Neural progenitor cell (in vitro differentiated cells): Measurements from ENCODE around the gene STK32B. TPM values are rescaled to one million over a fixed set of nuclear protein-coding genes. Genes with fewer than 3 reads are reported as not detected.

ENCODE experiments used
- DNase-seq: peaks from one replicate; pipeline ENCODE4 v3.0.0-alpha.2; 2016; ENCODE audit warnings: low spot score
- H2AFZ ChIP-seq: fragments of 200-600 bp; sonication (generic); replicated peaks from 2 replicates; pipeline ENCODE4 v1.6.1; 2016; ENCODE audit warnings: antibody characterized with exemption
- H3F3A ChIP-seq: fragments of 200-600 bp; sonication (generic); 2 replicates; pipeline ENCODE4 v1.6.1; 2016; ENCODE audit warnings: antibody characterized with exemption, low read depth
- H3K27ac ChIP-seq: fragments of 200-600 bp; sonication (generic); 2 replicates; pipeline ENCODE4 v1.5.1; 2016; ENCODE audit warnings: mild to moderate bottlenecking
- H3K27me3 ChIP-seq: fragments of 200-600 bp; sonication (generic); 2 replicates; pipeline ENCODE4 v1.6.1; 2016; ENCODE audit warnings: mild to moderate bottlenecking, moderate library complexity
- H3K36me3 ChIP-seq: fragments of 200-600 bp; sonication (generic); 2 replicates; pipeline ENCODE4 v1.5.1; 2016
- H3K4me1 ChIP-seq: fragments of 200-600 bp; sonication (generic); 2 replicates; pipeline ENCODE4 v1.6.1; 2016; ENCODE audit warnings: mixed run types
- H3K4me2 ChIP-seq: fragments of 200-600 bp; sonication (generic); 2 replicates; pipeline ENCODE4 v1.6.1; 2016
- H3K4me3 ChIP-seq: fragments of 200-600 bp; sonication (generic); 2 replicates; pipeline ENCODE4 v1.5.1; 2016
- H3K79me2 ChIP-seq: fragments of 200-600 bp; sonication (generic); 2 replicates; pipeline ENCODE4 v1.6.1; 2016; ENCODE audit warnings: low read depth
- H3K9ac ChIP-seq: fragments of 200-600 bp; sonication (generic); 2 replicates; pipeline ENCODE4 v1.6.1; 2016
- H3K9me3 ChIP-seq: fragments of 200-600 bp; sonication (generic); 2 replicates; pipeline ENCODE4 v1.5.1; 2016; ENCODE audit warnings: low read depth
- H4K20me1 ChIP-seq: fragments of 200-600 bp; sonication (generic); 2 replicates; pipeline ENCODE4 v1.6.1; 2016; ENCODE audit warnings: low read depth
- H3K27ac Mint-ChIP-seq: 3 replicates; pipeline ENCODE4 v1.8.0; 2021; ENCODE audit warnings: mixed read lengths
- H3K27me3 Mint-ChIP-seq: 2 replicates; pipeline ENCODE4 v1.8.0; 2022; ENCODE audit warnings: low read depth, mild to moderate bottlenecking, inconsistent platforms, moderate library complexity, mixed read lengths; ENCODE audit not compliant: insufficient read depth
- H3K36me3 Mint-ChIP-seq: 3 replicates; pipeline ENCODE4 v1.8.0; 2021; ENCODE audit warnings: mixed read lengths
- H3K4me1 Mint-ChIP-seq: 3 replicates; pipeline ENCODE4 v1.8.0; 2021; ENCODE audit warnings: mixed read lengths
- H3K4me3 Mint-ChIP-seq: 3 replicates; pipeline ENCODE4 v1.8.0; 2021; ENCODE audit warnings: mild to moderate bottlenecking, moderate library complexity, mixed read lengths
- H3K9me3 Mint-ChIP-seq: 3 replicates; pipeline ENCODE4 v1.8.0; 2020; ENCODE audit warnings: mixed read lengths
- CTCF ChIP-seq: fragments of 200-600 bp; sonication (generic); IDR thresholded peaks from 2 replicates; pipeline ENCODE4 v1.5.1; 2017; ENCODE audit warnings: antibody characterized with exemption, mild to moderate bottlenecking
- EZH2 ChIP-seq: fragments of 200-600 bp; sonication (generic); IDR thresholded peaks from 2 replicates; pipeline ENCODE4 v1.6.1; 2017; ENCODE audit warnings: antibody characterized with exemption, mild to moderate bottlenecking, moderate library complexity
- EZH2phosphoT487 ChIP-seq: fragments of 200-600 bp; sonication (generic); IDR thresholded peaks from 2 replicates; pipeline ENCODE4 v1.6.1; 2017; ENCODE audit warnings: antibody characterized with exemption
- total RNA-seq: library from RNA; depleted of rRNA; stranded (reverse); fragments of >200 nt; gene quantifications from 2 replicates; pipeline ENCODE4 v1.2.3, GENCODE V29; 2015; ENCODE audit warnings: low replicate concordance

The STK32B gene
- total RNA-seq, 1 donor from 2014 or later = 2.5 TPM

DNA sequence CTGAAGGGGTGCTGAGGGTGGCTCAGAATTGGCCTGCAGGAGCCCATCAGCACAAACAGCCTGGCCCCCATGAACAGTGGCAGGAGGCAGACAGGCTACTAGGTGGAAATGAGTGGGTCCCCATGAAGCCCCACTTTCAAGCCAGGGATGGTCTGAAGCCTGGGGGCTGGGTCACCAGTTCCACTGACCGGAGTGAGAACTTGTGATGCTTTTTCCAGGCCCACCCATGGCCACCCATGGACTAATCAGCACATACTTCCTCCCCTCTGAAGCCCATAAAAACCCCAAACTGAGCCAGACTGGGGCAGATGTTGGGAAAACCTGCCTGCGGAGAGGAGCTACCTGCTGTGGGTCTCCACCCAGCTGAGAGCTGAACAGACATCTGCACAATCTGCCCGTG lies 372.9 kb downstream of the STK32B start:
- Mint-ChIP-seq H3K4me3 (no peak overlapping the region), H3K36me3 (no peaks in the 10 kb centered on the region), H3K27ac (no peak overlapping the region), H3K4me1 (peaks cover 5% of the 10 kb centered on the region), H3K9me3 (no peaks in the 10 kb centered on the region), H3K27me3 (peaks cover 2% of the 10 kb centered on the region)
- no peaks in the 10 kb centered on the region for H4K20me1 ChIP-seq
- no peaks in the 10 kb centered on the region for H3K9me3 ChIP-seq
- DNase-seq = no peak
- H2AFZ ChIP-seq = no peak overlapping the region
- H3K4me1 ChIP-seq = no peaks in the 10 kb centered on the region
- H3K27ac ChIP-seq = no peak overlapping the region
- no peaks in the 10 kb centered on the region for H3F3A ChIP-seq
- no peaks in the 10 kb centered on the region for H3K36me3 ChIP-seq
- H3K4me3 ChIP-seq = no peak overlapping the region
- no peak overlapping the region for H3K4me2 ChIP-seq
- H3K27me3 ChIP-seq = no peaks in the 10 kb centered on the region
- no peak overlapping the region for H3K9ac ChIP-seq
- no peaks in the 10 kb centered on the region for H3K79me2 ChIP-seq
- TF ChIP-seq CTCF = no peak
- TF ChIP-seq EZH2 = no peak
- TF ChIP-seq EZH2phosphoT487 = no peak

DNA sequence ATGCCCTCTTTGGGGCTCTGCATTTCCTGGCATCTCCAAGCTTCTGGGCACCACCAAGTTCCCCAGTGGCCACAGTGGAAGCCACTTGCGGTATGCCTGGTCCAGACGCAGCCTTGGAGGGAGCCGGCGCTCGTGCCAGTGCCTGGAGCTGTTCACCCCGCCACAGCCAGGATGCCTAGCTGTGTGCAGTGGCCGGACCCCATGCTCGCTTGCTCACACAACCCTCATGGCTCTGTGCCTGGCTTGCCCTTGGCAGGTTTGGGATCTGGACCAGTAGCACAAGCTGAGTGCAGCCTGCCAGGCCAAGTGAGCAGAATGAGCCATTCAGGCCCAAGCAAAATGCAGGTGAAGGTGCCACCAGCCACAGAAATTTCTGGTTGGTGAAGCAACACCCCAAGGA lies 373.6 kb downstream of the STK32B start:
- TF ChIP-seq EZH2 (no peak), CTCF (no peak)
- Histone ChIP-seq H3K9ac (no peak overlapping the region), H4K20me1 (no peaks in the 10 kb centered on the region), H3K4me3 (no peak overlapping the region), H3K9me3 (no peaks in the 10 kb centered on the region), H3K27ac (no peak overlapping the region), H3K27me3 (no peaks in the 10 kb centered on the region), H3K79me2 (no peaks in the 10 kb centered on the region), H3K36me3 (no peaks in the 10 kb centered on the region), H2AFZ (no peak overlapping the region), H3K4me2 (no peak overlapping the region), H3F3A (no peaks in the 10 kb centered on the region), H3K4me1 (no peaks in the 10 kb centered on the region)
- Mint-ChIP-seq H3K27ac (no peak overlapping the region), H3K9me3 (no peaks in the 10 kb centered on the region), H3K27me3 (peaks cover 2% of the 10 kb centered on the region), H3K4me1 (peaks cover 5% of the 10 kb centered on the region), H3K4me3 (no peak overlapping the region), H3K36me3 (no peaks in the 10 kb centered on the region)
- DNase-seq = no peak

DNA sequence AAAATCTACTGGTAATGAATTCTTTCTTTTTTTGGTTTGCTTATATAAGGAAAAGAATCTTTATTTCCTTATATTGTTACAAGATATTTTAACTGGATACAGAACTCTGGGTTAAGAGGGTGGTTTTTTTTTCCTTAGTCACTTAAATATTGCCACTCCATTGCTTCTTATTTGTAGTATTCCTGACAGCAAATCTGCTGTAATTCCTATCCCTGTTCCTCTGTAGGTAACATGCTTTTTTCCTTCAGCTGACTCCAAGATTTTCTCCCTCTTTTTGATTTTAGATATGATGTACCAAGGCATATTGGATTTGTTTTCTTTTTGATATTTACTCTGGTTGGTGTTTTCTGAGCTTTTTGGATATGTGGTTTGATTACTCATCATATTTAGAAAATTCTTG lies 378.5 kb downstream of the STK32B start:
- H3K27ac Mint-ChIP-seq = no peak overlapping the region
- H4K20me1 ChIP-seq = no peaks in the 10 kb centered on the region
- no peaks in the 10 kb centered on the region for H3F3A ChIP-seq
- H3K36me3 Mint-ChIP-seq = no peaks in the 10 kb centered on the region
- H3K4me3 ChIP-seq = no peak overlapping the region
- no peak overlapping the region for H3K9ac ChIP-seq
- no peaks in the 10 kb centered on the region for H3K36me3 ChIP-seq
- H3K4me2 ChIP-seq = no peak overlapping the region
- no peaks in the 10 kb centered on the region for H3K4me1 ChIP-seq
- TF ChIP-seq EZH2phosphoT487 = no peak
- no peak for TF ChIP-seq CTCF
- no peak for TF ChIP-seq EZH2
- no peak for DNase-seq
- H3K27me3 Mint-ChIP-seq = no peaks in the 10 kb centered on the region
- no peaks in the 10 kb centered on the region for H3K27me3 ChIP-seq
- no peaks in the 10 kb centered on the region for H3K9me3 Mint-ChIP-seq
- H2AFZ ChIP-seq = no peak overlapping the region
- no peaks in the 10 kb centered on the region for H3K9me3 ChIP-seq
- no peaks in the 10 kb centered on the region for H3K79me2 ChIP-seq
- no peaks in the 10 kb centered on the region for H3K4me1 Mint-ChIP-seq
- H3K27ac ChIP-seq = no peak overlapping the region
- no peak overlapping the region for H3K4me3 Mint-ChIP-seq

- Histone ChIP-seq H3K27ac (no peak overlapping the region), H3K9ac (no peak overlapping the region), H3K4me3 (no peak overlapping the region), H4K20me1 (no peaks in the 10 kb centered on the region), H3K9me3 (no peaks in the 10 kb centered on the region), H3K27me3 (no peaks in the 10 kb centered on the region), H3K4me1 (no peaks in the 10 kb centered on the region), H2AFZ (no peak overlapping the region), H3K36me3 (no peaks in the 10 kb centered on the region), H3F3A (no peaks in the 10 kb centered on the region), H3K4me2 (no peak overlapping the region), H3K79me2 (no peaks in the 10 kb centered on the region)
- DNase-seq = no peak
- no peaks in the 10 kb centered on the region for H3K27me3 Mint-ChIP-seq
- TF ChIP-seq CTCF = no peak
- no peak for TF ChIP-seq EZH2phosphoT487
- no peak for TF ChIP-seq EZH2
- H3K9me3 Mint-ChIP-seq = peaks cover 1% of the 10 kb centered on the region
- H3K27ac Mint-ChIP-seq = no peak overlapping the region
- H3K36me3 Mint-ChIP-seq = no peaks in the 10 kb centered on the region
- no peaks in the 10 kb centered on the region for H3K4me1 Mint-ChIP-seq
- no peak overlapping the region for H3K4me3 Mint-ChIP-seq
These were observed 381.9 kb downstream of the STK32B start for GRCh38 chr4:5433196-5433595.
